Measurements from ENCODE around the gene CLEC2L. TPM values are rescaled to one million over a fixed set of nuclear protein-coding genes. Genes with fewer than 3 reads are reported as not detected.
"Not testable (repeated sequence)": the region's sequence is repeated elsewhere in the genome, so short reads cannot be mapped to it uniquely, and the experiment has no call there.

CLEC2L gene
- total RNA-seq, 1 donor from 2014 or later = not detected

DNA sequence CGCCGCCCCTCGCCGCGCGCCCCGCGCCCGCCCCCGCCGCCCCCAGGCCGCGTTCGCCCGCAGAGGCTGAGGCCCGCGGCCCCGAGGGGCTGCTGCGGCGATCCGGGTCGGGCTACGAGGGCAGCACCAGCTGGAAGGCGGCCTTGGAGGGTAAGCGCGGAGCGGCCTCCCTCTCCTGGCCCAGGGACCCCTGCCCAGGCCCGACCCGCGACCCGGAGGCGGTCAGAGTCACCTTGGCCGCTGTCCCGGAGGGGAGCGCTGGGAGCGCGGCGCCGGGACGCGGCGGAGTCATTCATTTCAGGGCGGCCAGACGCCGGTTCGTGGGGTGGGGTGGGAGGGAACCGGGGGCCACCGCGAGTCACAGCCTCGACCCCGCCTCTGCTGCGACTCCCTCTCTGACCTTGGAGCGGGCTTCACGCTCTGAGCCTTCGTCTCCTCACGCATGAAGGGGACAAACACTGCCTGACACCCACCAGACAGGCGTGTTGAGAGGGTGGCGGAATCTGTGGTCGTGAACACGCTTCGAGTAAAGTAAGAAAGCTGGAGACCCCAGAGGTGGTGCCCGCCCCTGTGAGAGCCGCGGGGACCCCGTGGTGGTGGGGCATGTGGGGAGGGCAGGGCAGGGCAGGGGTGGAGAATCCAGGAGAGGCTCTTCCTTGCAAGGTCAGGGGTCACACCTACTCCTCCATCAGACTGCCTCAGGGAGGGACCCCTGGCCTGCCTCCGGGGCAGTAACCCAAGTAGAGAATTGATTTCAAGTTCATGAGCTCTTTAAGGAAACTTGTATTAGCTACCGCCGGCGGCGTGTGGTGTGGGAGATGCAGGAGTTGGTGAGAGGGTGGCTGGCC is 707 bp downstream of the CLEC2L start:
- no peak for DNase-seq (ENCODE audit: low read depth in 2 of 2)

DNA sequence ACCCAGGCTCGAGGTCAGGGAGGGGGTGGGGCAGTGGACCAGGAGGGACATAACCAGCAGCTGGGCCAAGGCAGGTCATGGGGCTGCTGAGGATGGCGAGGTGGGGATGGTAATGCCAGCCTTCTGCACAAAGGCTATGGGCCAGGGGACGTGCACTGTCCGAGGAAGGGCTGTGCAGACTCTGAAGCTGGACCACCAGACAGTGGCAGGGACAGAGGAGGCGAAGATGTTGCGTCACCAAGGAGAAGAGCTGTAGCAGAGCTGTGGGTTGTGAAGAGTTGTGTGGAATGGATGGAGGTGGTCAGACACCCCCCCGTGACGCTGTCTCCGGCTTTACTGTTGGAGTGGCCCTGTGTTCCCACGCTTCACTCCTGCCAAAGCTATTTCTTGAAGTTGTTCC is 1.8 kb downstream of the CLEC2L start:
- DNase-seq (ENCODE audit: low read depth in 2 of 2) = no peak

DNA sequence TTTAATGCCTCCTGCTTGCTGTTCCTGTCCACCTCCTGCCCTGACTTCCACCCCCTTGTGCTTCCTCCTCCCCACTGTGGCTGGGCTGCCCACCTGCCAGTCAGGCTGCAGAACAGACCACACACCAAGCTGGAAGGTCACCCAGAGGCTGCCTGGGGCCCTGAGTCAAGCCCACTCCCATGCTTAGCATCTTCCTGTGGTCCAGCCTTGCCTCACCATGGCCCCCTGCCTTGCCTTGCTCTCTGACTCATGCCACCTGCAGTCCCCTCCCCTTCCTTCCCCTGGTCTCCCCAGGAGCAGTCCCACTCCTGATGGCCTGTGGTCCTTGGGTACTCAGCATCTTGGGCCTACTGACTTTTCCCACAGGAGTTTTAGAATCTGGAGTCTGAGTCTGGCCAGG is 2.3 kb downstream of the CLEC2L start:
- DNase-seq (ENCODE audit: low read depth in 2 of 2) = no peak

DNA sequence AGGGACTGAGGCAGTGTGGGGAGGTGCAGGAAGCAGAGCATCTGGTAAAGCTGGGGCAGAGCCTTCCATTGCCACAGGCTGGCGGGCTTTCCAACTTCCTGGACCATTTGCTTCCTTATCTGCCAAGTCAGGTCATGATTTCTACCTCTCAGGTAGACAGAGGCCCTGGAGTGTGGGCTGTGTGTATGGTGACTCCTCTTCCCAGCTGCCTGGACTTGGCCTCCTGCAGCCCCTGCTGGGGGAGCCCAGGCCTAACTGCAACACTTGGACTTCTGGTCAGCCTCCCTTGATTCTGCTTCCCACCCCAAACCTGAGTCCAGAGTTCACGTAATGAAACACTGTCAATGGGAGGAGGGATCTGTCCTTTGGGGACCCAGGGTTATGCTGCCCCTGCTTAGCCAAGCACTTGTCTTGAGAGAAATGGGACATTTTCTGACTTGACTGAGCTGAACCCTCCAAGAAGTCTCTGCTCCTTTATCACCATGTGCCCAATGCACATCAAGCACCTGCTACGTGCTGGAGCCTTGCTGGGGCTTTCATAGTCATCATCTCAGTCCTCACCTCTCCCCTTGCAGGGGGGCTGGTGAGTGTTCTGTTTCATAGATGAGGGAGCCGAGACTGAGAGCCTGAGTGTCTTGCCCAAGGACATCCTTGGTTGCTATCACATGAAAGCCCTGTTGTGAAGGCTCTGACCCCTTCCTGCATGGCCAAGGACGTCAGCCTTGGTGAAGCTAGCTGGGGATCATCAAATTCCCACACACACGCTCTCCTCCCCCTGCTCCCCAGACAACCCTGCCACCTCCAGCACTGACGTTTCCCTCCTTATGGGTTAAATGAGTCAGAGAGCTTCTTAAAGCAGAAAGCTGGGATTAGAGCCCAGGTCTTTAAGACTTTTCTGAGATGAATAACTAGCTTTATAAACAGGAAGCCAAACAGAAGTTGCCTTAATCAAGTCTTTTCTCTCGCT is 3.4 kb downstream of the CLEC2L start:
- DNase-seq (ENCODE audit: low read depth in 2 of 2) = no peak

DNA sequence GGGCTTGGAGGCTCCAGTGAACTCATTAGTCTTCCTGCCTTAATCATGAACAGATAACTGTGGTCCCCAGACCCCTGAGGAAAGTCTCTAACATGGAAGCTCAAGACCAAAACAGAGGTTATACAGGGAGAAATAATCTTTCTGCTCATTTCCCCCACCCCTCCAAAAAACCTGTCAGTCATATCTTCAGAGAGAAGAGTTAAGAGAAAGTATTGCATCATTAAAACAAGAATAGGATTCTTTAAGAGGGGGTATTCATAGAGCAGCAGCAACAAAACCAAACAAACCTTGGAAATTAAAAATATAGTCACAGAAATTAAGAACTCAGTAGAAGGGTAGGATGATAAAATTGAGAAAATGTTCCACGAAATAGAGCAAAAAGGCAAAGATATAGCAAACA is 7.6 kb downstream of the CLEC2L start:
- no peak for DNase-seq (ENCODE audit: low read depth in 2 of 2)

DNA sequence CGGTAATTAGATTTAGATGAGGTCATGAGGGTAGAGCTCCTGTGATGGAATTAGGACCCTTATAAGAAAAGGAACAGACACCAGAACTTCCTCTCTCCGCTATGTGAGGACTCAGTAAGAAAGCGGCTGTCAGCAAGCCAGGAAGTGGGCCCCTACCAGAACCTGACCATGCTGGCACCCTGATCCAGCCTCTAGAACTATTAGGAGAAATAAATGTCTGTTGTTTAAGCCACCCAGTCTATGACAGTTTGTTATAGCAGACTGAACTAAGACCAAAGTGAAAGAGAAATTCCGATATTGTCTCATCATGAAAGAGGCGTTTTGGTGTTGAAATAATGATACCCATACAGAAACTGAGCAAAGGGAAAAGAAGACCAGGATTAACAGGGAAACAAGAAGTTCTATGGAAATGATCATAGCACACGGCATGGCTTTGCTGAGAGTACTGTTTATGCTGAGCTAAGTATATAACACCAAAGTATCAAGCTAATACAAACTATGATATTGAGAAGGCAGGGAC is 9.2 kb downstream of the CLEC2L start:
- DNase-seq (ENCODE audit: low read depth in 2 of 2) = no peak

DNA sequence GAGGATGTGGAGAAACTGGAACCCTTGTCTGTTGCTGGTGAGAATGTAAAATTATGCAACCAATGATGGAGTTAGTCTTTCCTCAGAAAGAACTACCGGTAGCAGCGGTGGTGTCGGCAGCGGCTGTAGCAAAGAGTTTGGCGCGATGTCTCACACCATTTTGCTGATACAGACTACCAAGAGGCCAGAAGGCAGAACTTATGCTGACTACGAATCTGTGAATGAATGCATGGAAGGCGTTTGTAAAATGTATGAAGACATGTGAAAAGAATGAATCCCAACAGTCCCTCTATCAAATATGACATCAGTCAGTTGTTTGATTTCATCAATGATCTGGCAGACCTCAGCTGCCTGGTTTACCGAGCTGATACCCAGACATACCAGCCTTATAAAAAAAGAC is 10.6 kb downstream of the CLEC2L start:
- DNase-seq (ENCODE audit: low read depth in 2 of 2) = no peak

DNA sequence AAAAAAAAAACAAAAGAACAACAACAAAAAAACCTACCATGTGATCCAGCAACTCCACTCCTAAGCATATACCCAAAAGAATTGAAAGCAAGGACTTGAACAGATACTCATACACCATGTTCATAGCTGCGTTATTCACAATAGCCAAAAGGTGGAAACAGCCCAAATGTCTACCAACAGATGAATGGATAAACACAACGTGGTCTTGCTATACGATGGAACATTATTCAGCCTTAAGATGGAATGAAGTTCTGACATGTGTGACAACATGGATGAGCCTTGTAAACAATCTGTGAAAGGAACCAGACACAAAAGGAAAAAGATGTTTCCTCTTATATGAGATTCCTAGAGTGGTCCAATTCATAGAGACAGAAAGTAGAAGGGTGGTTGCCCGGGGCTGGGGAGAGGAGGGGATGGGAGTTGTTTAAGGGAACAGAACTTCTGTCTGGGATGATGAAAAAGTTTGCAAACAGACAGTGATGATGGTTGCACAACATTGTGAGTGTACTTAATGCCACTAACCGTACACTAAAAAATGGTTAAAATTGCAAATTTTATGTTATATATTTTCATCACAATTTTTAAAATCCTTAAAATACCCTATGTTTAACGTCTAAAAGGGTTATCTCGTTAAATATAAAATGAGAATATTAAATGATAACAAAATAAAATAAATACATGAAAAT is 11.6 kb downstream of the CLEC2L start:
- peak in 1 of 2 donors; percentile 12 for DNase-seq (ENCODE audit: low read depth in 2 of 2)

DNA sequence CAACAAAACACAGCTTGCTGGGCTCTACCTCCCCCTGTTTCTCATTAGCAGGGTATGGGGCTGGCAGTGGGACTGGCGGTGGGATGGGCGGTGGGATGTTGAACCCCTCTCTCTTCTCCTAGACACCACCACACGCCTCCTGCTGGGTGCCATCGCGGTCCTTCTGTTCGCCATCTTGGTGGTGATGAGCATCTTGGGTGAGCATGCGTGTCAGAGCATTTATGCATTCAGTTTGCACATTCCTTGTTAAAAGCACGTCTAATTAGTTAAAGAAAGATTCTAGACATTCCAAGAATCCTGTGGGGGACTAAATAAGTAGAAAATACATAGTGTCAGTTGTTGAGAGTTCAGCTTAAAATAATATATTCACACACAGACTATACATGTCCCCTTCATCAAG is 12.7 kb downstream of the CLEC2L start:
- no peak for DNase-seq (ENCODE audit: low read depth in 2 of 2)

DNA sequence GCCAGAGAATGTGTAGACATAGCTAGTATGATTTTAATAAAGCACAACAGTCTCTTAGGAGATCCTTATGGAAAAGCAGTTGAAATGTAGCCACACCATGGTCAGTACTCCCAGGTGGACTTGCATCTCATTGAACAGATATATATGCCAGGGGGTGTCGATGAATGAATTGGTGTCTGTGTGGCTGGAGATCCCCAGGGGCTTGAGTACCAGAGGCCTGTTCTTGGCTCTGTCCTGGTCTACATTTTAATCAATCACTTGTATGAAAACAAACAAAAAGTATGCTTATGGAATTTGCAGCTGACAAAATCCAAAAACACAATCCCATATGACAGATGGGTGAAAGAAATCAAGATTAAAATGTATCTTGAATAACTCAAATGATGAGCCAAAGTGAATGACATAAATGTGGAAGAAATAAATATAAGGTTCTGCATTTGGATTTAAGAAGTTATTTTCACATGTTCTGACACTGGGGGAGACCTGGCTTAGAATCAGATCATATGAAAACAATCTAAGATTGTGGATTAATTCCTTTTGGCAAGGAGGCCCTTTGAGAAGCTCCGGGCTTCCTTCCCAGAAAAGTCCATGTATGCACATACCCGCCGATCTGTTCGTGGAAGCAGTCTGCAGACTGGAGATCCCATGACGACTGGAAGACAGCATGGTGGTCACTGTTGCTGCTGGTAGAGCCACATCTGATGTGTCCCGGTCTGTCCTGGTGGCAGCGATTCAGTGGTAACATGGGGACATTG is 15.6 kb downstream of the CLEC2L start:
- DNase-seq (ENCODE audit: low read depth in 2 of 2) = no peak

DNA sequence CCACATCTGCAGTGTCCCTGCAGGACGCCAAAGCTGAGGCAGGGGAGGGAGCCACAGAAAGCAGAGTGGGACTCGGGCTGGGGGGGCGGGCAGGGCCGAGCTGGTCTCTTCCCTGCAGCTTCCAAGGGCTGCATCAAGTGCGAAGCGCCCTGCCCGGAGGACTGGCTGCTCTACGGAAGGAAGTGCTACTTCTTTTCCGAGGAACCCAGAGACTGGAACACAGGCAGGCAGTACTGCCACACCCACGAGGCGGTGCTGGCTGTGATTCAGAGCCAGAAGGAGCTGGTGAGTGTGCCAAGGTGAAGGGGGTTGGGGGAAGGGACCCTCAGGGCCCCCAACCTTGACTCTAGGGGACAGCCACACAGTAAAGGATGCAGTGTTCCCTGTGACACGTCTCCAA is 16.7 kb downstream of the CLEC2L start:
- no peak for DNase-seq (ENCODE audit: low read depth in 2 of 2)

DNA sequence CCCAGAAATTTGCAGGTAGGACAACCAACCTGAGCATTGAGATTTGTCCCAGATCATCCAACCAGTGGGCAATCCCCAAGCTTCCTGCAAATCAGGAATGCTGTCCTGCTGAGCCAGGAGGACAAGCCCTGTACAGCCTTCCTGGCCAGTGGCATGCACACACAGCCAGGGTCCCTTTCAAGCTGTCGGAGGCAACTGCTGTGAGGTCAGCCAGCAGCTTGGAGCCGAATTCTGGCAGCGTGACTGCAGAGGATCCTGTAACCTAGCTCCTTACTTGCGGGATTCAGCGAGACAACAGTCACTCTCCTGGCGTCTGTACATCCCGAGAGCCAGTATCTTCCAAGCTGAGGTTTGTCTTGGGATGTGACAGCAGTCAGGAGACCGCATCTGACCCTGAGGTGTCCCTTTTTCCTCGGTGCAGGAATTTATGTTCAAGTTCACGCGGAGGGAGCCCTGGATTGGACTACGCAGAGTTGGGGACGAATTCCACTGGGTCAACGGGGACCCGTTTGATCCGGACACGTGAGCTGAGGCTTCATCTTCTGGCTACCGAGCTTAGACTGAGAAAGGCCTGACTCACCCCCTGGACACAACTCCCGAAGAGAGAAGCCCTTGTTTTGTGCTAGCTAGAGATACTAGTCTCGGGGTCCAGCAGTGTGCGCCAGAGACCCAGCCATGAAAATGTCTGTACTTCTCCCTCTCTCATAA is 18.3 kb downstream of the CLEC2L start:
- no peak for DNase-seq (ENCODE audit: low read depth in 2 of 2)

DNA sequence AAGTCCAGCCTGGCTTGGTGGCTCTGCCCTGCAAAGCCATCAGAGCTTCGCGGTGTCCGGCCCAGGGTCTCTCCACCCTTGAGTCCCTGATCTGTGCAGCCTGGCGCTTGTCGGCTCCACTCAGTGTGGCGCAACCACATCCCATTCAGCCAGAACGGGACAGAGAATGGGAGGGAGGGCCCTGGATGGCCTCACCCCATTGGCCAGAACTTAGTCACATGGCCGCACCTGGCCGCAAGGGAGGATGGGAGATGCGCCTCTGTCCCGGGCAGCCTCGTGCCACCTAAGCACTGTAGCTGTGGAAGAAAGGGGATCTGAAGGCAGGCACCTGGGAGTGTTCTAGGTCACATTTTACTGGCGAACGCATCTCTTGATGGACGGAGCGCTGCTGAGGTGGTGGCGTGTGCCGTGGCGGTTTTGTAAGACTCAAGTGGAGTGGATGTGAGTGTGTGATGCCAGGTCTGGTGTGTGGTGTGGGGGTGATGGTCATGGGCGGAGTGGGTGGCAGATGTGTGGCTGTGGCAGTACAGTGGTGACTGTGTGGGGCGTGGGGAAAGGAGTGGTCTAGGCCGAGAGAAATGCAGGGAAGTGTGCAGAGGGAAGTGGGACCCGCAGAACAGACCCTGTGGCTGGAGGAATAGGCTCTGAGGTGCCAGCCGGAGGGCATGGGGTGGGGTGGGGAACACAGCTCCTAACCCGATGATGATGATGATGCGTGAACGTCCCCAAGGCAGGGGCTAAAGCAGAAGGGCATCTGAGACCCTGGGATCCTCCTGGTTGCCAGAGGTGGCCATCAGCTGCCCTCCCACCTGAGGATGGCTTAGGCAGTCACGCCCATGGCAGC is 19.0 kb downstream of the CLEC2L start:
- DNase-seq (ENCODE audit: low read depth in 2 of 2) = no peak

DNA sequence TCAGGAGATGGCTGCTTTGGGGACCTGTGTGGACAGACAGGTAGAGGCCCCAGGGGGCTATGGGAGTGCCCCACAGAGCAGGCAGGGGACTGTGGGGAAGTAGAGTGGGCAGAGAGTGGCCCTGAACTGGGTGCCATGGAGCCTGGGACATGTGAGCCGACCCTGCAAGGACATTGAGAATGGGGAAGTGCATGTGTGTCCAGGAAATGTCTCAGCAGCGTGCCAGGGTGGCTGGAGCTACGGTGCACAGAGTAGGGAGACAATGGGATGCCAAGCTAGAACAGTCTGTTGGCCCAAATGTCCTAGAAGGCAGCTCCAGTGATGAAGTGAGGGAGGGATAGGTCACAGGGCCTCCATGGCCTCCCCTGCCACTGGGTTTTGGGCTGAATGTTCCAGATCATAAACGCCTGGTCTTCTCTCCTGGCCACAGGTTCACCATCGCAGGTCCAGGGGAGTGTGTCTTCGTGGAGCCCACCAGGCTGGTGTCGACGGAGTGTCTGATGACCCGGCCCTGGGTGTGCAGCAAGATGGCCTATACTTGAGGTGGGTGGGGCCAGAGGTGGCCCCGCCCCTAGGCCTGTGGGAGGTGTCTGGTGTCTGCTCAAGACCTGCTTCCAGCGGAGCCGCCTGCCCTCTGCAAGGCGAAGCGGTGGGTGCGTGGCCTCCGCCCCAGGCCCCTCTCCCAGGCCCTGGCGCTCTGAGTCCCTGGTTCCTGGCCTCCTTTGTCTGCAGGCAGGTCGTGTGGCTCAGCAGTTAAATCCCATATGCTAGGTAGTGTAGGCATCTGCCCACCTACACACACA is 20.5 kb downstream of the CLEC2L start:
- DNase-seq (ENCODE audit: low read depth in 2 of 2) = no peak

DNA sequence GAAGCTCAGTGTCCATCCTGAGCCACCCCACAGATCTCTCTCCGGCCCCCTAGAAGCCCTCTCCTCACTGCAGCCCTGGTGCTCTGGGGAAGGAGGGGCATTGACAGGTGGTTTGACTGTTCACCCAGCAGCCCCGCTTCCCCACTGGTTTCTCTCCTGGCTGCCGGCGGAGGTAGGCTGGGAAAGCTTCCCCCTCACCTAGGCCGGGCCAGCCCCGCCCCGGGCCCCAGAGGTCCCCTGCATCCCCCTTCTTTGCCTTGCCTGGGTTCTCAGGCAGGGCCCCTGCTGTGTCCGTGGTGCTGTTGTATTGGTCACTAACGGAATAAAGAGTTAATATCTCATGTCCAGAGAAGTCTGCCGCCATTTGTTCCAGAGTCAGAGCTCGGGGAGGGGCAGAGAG is 21.2 kb downstream of the CLEC2L start:
- DNase-seq (ENCODE audit: low read depth in 2 of 2) = no peak

DNA sequence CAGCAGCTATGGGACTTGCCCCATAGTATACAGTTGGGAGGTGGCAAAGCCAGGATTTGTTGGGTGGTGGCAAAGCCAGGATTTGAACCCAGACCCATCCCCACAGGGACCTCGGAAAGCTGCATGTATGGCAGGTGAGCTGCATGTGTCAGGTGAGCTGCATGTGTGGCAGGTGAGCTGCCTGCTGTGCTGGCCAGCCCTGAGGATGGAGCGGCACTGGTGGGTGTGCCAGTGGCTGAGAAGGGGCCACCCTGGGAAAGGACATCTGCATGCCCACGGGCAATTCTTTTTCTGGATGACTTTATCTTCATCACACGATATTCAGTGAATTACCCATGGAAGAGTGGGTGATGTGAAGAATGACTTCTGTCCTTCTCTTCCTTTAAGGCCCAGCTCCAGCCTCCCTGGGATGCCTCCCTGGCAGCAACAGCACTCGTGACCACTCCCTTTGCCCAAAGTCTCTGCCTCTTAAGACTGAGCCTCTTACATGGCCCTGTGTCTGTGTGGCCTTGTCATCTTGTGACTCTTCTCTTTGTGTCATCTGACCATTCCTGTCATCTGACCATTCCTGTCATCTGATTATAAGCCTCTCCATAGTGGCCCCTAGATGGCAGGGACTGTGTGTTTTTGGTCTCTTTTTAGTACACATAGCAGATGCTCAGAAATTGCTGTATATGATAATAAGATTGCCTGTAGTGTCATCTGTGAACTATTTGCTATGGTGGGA is 25.0 kb downstream of the CLEC2L start:
- no peak for DNase-seq (ENCODE audit: low read depth in 2 of 2)

DNA sequence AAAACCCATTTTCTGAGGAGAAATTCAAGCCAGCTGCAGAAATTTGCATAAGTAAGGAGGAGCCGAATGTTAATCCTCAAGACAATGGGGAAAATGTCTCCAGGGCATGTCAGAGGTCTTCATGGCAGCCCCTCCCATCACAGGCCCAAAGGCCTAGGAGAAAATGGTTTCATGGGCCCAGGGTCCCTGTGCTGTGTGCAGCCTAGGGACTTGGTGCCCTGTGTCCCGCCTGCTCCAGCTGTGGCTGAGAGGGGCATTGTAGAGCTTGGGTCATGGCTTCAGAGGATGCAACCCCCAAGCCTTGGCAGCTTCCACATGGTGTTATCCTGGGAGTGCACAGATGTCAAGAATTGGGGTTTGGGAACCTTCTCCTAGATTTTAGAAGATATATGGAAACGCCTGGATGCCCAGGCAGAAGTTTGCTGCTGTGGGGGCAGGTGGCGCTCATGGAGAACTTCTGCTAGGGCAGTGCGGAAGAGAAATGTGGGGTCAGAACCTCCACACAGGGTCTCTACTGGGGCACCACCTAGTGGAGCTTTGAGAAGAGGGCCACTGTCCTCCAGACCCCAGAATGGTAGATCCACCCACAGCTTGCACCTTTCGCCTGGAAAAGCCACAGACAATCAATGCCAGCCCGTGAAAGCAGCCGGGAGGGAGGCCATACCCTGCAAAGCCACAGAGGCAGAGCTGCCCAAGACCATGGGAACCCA is 30.7 kb downstream of the CLEC2L start:
- DNase-seq (ENCODE audit: low read depth in 2 of 2) = not testable (repeated sequence)
